Thoracic aorta (tissue), 2 donors: Measurements from ENCODE around the gene HLF. TPM values are rescaled to one million over a fixed set of nuclear protein-coding genes. Genes with fewer than 3 reads are reported as not detected.

Source experiments
- ATAC-seq: fragments of 150-250 bp; one replicate; pipeline ENCODE4 v1.8.0; 2017; ENCODE audit warnings: low read depth; ENCODE audit not compliant: insufficient number of reproducible peaks, low FRiP score
- DNase-seq: peaks from one replicate; pipeline ENCODE4 v3.0.0-alpha.2; 2020; ENCODE audit warnings: low spot score
- H3K27ac ChIP-seq, 2 donors: fragments of 200-600 bp; sonication (generic); 1 replicate in 1 of 2; 2 replicates in 1 of 2; pipeline ENCODE4 v1.5.1; 2016; ENCODE audit warnings: mild to moderate bottlenecking in 2 of 2, moderate library complexity in 2 of 2
- H3K27me3 ChIP-seq: fragments of 200-600 bp; sonication (generic); replicated peaks from 2 replicates; pipeline ENCODE4 v1.6.0; 2016; ENCODE audit warnings: mild to moderate bottlenecking; ENCODE audit not compliant: insufficient read depth
- H3K36me3 ChIP-seq: fragments of 200-600 bp; sonication (generic); one replicate; pipeline ENCODE4 v1.5.1; 2016
- H3K4me1 ChIP-seq, 2 donors: fragments of 200-600 bp; sonication (generic); 1 replicate in 1 of 2; 2 replicates in 1 of 2; pipeline versions ENCODE4 v1.5.1 to v1.6.0; 2016; ENCODE audit warnings: low read depth in 2 of 2, mild to moderate bottlenecking in 1 of 2; ENCODE audit not compliant: control insufficient read depth in 1 of 2
- H3K4me3 ChIP-seq: fragments of 200-600 bp; sonication (generic); 2 replicates; pipeline ENCODE4 v1.5.1; 2016; ENCODE audit warnings: mild to moderate bottlenecking
- H3K9me3 ChIP-seq: fragments of 200-600 bp; sonication (generic); 2 replicates; pipeline ENCODE4 v1.5.1; 2016
- total RNA-seq, 2 donors: library from RNA; depleted of rRNA; stranded (reverse); fragments of >200 nt; gene quantifications; one replicate each; pipeline versions ENCODE4 v1.1.0 to v1.2.3, GENCODE V29; 2016
- TF ChIP-seq, protein P1 (sequence below): fragments of 200-600 bp; sonication (generic); IDR thresholded peaks from one replicate; pipeline ENCODE4 v1.5.1; 2019; ENCODE audit warnings: antibody characterized with exemption

HLF gene
- total RNA-seq, 2 donors from 2014 or later = 10.2 to 12.5 TPM

DNA sequence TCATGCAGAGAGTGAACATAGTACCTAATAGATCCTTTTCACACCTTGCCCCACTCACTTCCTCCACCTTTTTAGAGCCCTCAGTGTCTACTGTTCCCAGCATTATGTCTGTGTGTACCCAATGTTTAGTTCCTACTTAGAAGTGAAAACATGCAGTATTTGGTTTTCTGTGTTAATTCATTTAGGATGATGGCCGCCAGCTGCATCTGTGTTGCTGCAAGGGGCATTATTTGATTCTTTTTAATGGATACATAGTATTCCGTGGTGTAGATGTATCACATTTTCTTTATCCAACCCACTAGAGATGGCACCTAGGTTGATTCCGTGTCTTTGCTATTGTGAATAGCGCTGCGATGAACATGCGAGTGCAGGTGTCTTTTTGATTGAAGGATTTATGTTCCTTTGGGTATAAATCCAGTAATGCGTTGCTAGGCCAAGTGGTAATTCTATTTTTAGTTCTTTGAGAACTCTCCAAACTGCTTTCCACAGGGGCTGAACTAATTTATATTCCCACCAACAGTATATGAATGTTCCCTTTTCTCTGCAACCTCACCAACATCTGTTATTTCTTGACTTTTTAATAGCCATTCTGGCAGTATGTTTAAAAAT is 47.1 kb downstream of the HLF start:
- Histone ChIP-seq H3K27ac (no peak overlapping the region), H3K9me3 (no peaks in the 10 kb centered on the region), H3K4me1 (no peaks in the 10 kb centered on the region), H3K36me3 (peaks cover 9% of the 10 kb centered on the region), H3K4me3 (no peak overlapping the region), H3K27me3 (no peaks in the 10 kb centered on the region)
- no peak for DNase-seq
- no peak for ATAC-seq
- TF ChIP-seq, protein P1, sequence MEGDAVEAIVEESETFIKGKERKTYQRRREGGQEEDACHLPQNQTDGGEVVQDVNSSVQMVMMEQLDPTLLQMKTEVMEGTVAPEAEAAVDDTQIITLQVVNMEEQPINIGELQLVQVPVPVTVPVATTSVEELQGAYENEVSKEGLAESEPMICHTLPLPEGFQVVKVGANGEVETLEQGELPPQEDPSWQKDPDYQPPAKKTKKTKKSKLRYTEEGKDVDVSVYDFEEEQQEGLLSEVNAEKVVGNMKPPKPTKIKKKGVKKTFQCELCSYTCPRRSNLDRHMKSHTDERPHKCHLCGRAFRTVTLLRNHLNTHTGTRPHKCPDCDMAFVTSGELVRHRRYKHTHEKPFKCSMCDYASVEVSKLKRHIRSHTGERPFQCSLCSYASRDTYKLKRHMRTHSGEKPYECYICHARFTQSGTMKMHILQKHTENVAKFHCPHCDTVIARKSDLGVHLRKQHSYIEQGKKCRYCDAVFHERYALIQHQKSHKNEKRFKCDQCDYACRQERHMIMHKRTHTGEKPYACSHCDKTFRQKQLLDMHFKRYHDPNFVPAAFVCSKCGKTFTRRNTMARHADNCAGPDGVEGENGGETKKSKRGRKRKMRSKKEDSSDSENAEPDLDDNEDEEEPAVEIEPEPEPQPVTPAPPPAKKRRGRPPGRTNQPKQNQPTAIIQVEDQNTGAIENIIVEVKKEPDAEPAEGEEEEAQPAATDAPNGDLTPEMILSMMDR = no peak

DNA sequence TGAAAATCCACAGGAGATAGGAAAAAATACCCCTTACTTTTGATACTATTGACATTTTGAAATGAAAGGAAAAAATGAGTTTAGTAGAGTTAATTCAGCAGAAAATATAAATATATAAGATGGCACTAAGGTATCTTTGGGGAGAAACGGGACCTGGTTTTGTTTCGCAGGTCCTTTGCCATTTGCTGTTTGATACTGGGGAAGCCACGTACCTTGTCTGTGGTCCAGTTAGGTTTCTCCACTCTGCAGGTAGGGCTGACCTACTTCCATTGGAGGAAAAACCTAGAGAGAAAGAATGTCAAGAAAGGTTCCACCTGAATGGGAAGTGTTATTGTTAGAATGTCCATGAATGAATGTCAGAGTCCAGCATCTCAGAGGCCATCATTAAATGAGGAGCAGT is 48.1 kb downstream of the HLF start:
- no peak overlapping the region for H3K4me3 ChIP-seq
- no peaks in the 10 kb centered on the region for H3K4me1 ChIP-seq
- peaks cover 9% of the 10 kb centered on the region for H3K36me3 ChIP-seq
- DNase-seq (no peak), ATAC-seq (no peak)
- H3K27me3 ChIP-seq = no peaks in the 10 kb centered on the region
- TF ChIP-seq, protein P1 = no peak
- H3K9me3 ChIP-seq = no peaks in the 10 kb centered on the region
- no peak overlapping the region for H3K27ac ChIP-seq

DNA sequence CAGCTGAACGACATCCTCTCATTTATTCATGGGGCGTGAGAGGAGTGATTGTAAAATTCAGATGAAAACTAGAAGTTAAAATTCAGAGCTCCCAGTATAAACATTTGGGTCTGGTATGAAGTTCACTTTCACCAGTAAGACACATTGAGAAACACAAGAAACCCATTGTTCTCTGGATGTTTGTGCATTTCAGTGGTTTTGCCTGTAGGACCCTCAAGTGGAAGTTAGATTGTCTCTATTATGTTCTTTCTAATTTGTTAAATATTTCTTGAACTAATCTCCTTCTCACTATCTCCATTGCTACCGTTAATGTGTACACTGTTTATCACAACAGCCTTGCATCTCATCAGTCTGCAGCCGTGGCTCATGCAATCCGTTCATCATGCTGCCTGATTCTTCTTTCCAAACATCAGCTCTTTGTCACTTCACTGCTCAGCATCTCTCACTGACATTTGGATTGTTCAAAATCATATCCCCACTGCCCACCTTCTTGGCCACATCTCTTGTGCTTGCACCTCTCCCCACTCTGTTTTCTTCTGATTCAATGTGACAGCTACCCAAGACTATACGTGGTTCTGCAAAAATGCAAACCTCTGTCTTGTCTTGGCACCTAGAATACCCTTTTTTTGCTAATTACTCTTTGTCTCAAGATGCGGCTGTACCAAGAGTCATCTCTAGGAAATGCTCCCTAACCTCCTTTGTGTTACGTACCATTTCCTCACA is 49.5 kb downstream of the HLF start:
- Histone ChIP-seq H3K36me3 (peaks cover 15% of the 10 kb centered on the region), H3K9me3 (no peaks in the 10 kb centered on the region), H3K4me1 (no peaks in the 10 kb centered on the region), H3K27ac (no peak overlapping the region), H3K27me3 (no peaks in the 10 kb centered on the region), H3K4me3 (no peak overlapping the region)
- no peak for DNase-seq
- TF ChIP-seq, protein P1 = no peak
- no peak for ATAC-seq

DNA sequence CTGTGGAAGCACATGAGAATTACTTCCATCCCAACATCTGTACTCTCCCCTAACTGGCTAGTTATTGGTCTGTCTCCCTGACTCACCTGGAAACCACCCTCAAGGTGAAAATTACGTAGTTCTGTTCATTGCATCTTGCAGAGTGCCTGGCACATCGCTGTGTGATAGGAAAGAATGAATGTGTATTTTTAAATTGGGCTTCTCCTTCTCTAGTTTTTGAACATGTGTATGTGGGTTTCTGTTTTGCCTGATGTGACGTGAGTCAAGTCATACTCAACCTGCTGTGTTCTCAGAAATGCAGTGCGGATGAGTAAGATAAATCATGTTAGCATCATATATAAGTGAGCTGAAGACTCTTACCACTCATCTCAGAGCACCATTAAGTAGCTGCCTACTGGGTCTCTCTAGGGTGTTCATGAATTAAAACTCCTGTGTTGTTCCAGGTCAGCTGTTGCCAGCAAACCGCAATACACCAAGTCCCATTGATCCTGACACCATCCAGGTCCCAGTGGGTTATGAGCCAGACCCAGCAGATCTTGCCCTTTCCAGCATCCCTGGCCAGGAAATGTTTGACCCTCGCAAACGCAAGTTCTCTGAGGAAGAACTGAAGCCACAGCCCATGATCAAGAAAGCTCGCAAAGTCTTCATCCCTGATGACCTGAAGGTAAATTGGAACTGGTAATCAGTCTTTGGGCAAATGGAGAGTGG is 50.2 kb downstream of the HLF start:
- DNase-seq = no peak
- Histone ChIP-seq H3K27me3 (no peaks in the 10 kb centered on the region), H3K27ac (no peak overlapping the region), H3K4me3 (no peak overlapping the region), H3K36me3 (peaks cover 15% of the 10 kb centered on the region), H3K9me3 (no peaks in the 10 kb centered on the region), H3K4me1 (peaks cover 0 to 2% of the 10 kb centered on the region in 2 donors)
- TF ChIP-seq, protein P1 = no peak
- ATAC-seq = no peak

DNA sequence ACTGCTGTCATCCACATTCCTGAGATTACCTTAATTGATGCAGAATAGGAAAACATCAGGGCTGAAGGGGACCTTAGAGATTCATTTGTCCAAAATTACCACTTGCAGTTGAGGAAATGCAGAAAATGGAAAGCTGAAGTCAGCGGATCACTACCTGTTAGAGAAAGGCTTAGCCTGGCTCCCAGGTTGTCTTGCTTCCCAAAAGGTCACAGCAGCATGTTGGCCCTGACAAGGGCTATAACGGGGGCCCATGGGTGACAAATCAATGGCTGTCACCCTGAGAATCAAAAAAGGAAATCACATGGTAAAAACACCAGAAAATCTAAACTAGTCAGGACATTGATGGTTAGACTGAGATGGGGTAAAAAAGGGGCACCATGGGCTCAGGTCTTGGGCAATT is 51.7 kb downstream of the HLF start:
- Histone ChIP-seq H3K4me3 (no peak overlapping the region), H3K27ac (no peak overlapping the region), H3K27me3 (no peaks in the 10 kb centered on the region), H3K36me3 (peaks cover 15% of the 10 kb centered on the region), H3K9me3 (no peaks in the 10 kb centered on the region), H3K4me1 (peaks cover 0 to 15% of the 10 kb centered on the region in 2 donors)
- DNase-seq (no peak), ATAC-seq (no peak)
- TF ChIP-seq, protein P1 = no peak
